ENCODE measurements around the gene TFF3.

Gene TFF3

GRCh38 chr21:42336054-42336453 is 20.8 kb upstream of the TFF3 start:
- no peak overlapping the region for H3K4me3 ChIP-seq (ENCODE audit: low read depth, low read length)
- no peak for TF ChIP-seq CTCF (IDR thresholded peaks at IDR 0.05; ENCODE audit: insufficient read depth, low read depth, low read length, missing control alignments)
- DNase-seq (ENCODE audit: low read depth): peak; percentile 26

GRCh38 chr21:42332557-42333317 is 17.5 kb upstream of the TFF3 start:
- H3K4me3 ChIP-seq (ENCODE audit: low read depth, low read length): no peak overlapping the region
- DNase-seq (ENCODE audit: low read depth): no peak
- no peak for TF ChIP-seq CTCF (IDR thresholded peaks at IDR 0.05; ENCODE audit: insufficient read depth, low read depth, low read length, missing control alignments)

GRCh38 chr21:42331660-42332059 is 16.5 kb upstream of the TFF3 start:
- DNase-seq (ENCODE audit: low read depth): no peak
- TF ChIP-seq CTCF (IDR thresholded peaks at IDR 0.05; ENCODE audit: insufficient read depth, low read depth, low read length, missing control alignments): no peak
- no peak overlapping the region for H3K4me3 ChIP-seq (ENCODE audit: low read depth, low read length)

GRCh38 chr21:42330380-42331371 is 15.5 kb upstream of the TFF3 start:
- no peak for TF ChIP-seq CTCF (IDR thresholded peaks at IDR 0.05; ENCODE audit: insufficient read depth, low read depth, low read length, missing control alignments)
- no peak overlapping the region for H3K4me3 ChIP-seq (ENCODE audit: low read depth, low read length)
- peak; percentile 44 for DNase-seq (ENCODE audit: low read depth)

GRCh38 chr21:42324896-42325295 is 9.7 kb upstream of the TFF3 start:
- no peak for TF ChIP-seq CTCF (IDR thresholded peaks at IDR 0.05; ENCODE audit: insufficient read depth, low read depth, low read length, missing control alignments)
- no peak for DNase-seq (ENCODE audit: low read depth)

GRCh38 chr21:42321845-42322244 is 6.6 kb upstream of the TFF3 start:
- H3K4me3 ChIP-seq (ENCODE audit: low read depth, low read length): no peak overlapping the region
- DNase-seq (ENCODE audit: low read depth): no peak
- TF ChIP-seq CTCF (IDR thresholded peaks at IDR 0.05; ENCODE audit: insufficient read depth, low read depth, low read length, missing control alignments): no peak

More at GRCh38 chr21:42324896-42325295, 9.7 kb upstream of the TFF3 start:
- H3K4me3 ChIP-seq (ENCODE audit: low read depth, low read length): no peak overlapping the region
